Globus pallidus (tissue), 1 donor: Measurements from ENCODE around the gene CXorf65.

Experiments used
- DNase-seq: peaks from one replicate; pipeline ENCODE4 v3.0.0-alpha.2; 2015; ENCODE audit warnings: low spot score

Gene CXorf65

DNA sequence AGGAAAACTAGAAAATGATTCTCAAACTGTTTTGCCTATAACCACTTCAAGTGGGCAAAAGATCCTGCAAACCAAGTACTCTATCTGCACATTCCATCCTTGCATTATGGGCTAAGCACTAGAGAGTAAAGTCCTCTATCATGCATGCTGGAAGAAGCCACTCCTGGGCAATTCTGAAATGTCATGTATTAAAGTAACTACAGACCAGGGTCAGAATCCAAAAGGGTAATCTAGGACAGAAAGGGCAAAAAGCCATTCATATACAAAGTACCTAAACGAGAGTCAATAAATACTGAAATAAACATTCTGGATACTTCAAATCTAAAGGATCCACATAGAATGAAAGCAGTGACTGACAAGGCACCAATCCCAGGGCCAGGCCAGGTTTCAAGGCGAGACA lies 39.5 kb downstream of the CXorf65 start:
- DNase-seq, result no peak

GRCh38 chrX:71060127-71060526 lies 46.4 kb downstream of the CXorf65 start:
- DNase-seq, result no peak

DNA sequence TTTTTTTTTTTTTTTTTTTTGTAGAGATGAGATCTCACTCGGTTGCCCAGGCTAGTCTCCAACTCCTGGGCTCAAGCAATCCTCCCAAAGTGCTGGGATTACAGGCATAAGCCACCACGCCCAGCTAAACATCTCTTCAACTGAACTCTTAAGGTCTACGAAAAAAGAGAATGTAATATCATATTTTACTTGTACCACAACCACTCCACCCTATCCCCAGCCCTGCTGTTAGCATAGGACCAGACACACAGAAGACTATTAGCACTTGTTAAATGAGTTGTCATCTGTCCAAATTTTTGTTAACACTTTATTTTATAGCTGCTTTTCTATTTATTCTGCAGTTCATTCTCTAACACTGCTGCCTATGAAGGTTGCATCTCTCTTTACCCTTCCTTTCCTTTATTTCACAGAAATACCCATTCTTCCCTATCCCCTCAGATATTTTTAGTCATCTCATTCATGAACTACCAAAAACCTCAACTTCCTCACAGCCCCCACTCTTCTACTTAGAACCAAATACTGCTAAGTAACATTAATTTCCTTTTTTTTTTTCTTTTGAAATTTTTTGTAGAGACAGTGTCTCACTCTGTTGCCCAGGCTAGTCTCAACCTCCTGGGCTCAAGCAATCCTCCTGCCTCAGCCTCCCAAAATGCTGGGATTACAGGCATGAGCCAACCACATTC lies 48.6 kb downstream of the CXorf65 start:
- no peak for DNase-seq

GRCh38 chrX:71056867-71057266 lies 49.7 kb downstream of the CXorf65 start:
- DNase-seq, result no peak
